Endothelial cell of umbilical vein (primary cell): Measurements from ENCODE around the gene HPSE2. TPM values are rescaled to one million over a fixed set of nuclear protein-coding genes. Genes with fewer than 3 reads are reported as not detected.

Source experiments
- BruUV-seq: library from RNA; stranded (reverse); fragments of 400-500 nt; replicated peaks from 2 replicates; lab custom pipeline; 2021; lab: Mats Ljungman, UMichigan
- CTCF ChIA-PET: fragments of 300-600, 350-600 bp; sonication (Branson Sonifier 250); formaldehyde crosslinking; loops from one replicate; lab custom pipeline; 2021; ENCODE audit warnings: antibody characterized with exemption, inconsistent platforms; lab: Charles Lee
- POLR2A ChIA-PET: fragments of 300-600, 350-600 bp; sonication (Branson Sonifier 250); formaldehyde crosslinking; loops from one replicate; lab custom pipeline; 2021; ENCODE audit warnings: antibody characterized with exemption, inconsistent platforms; lab: Charles Lee
- DNase-seq: peaks from one replicate; pipeline ENCODE4 v3.0.0-alpha.2; 2011; ENCODE audit warnings: low read depth, low spot score
- FAIRE-seq: peaks from 2 replicates; lab custom pipeline; 2011; peaks lifted over from hg19 to GRCh38; lab: Jason Lieb, UNC
- H2AFZ ChIP-seq: 2 replicates; pipeline ENCODE4 v1.6.0; 2012; ENCODE audit warnings: low read depth, low read length, control low read depth, inconsistent platforms
- H3K27ac ChIP-seq: 2 replicates; pipeline ENCODE4 v1.5.1; 2011; ENCODE audit warnings: low read depth, mild to moderate bottlenecking, control low read depth, low read length, moderate library complexity; ENCODE audit not compliant: insufficient read depth
- H3K27me3 ChIP-seq, 2 experiments: 2 replicates each; pipeline versions ENCODE4 v1.6.0 to v1.6.1; 2011; ENCODE audit warnings: low read length in 2 of 2, mixed read lengths in 1 of 2; ENCODE audit not compliant: control insufficient read depth in 2 of 2, insufficient read depth in 2 of 2
- H3K36me3 ChIP-seq, 2 experiments: 2 replicates in 1 of 2; 3 replicates in 1 of 2; pipeline ENCODE4 v1.5.1; 2011; ENCODE audit warnings: low read length in 2 of 2, mild to moderate bottlenecking in 1 of 2, moderate library complexity in 1 of 2; ENCODE audit not compliant: control insufficient read depth in 2 of 2, insufficient read depth in 2 of 2; ENCODE audit errors: extremely low read depth in 1 of 2
- H3K4me1 ChIP-seq: 3 replicates; pipeline ENCODE4 v1.5.1; 2011; ENCODE audit warnings: mild to moderate bottlenecking, low read length; ENCODE audit not compliant: control insufficient read depth, insufficient read depth; ENCODE audit errors: extremely low read depth
- H3K4me2 ChIP-seq: 2 replicates; pipeline ENCODE4 v1.6.1; 2011; ENCODE audit warnings: low read length, control low read depth, mixed read lengths; ENCODE audit not compliant: insufficient read depth
- H3K4me3 ChIP-seq, 3 experiments: fragments of 200-600 bp in 1 of 3; sonication (generic), shearing (Covaris generic) in 1 of 3; replicated peaks in 1 of 3; 2 replicates each; pipeline ENCODE4 v1.5.1; 2011 to 2016; ENCODE audit warnings: control low read depth in 3 of 3, low read length in 3 of 3, mild to moderate bottlenecking in 2 of 3, inconsistent platforms in 1 of 3, low read depth in 1 of 3, moderate library complexity in 1 of 3; ENCODE audit not compliant: insufficient read depth in 1 of 3
- H3K79me2 ChIP-seq: 2 replicates; pipeline ENCODE4 v1.6.0; 2012; ENCODE audit warnings: low read length, inconsistent platforms; ENCODE audit not compliant: control insufficient read depth, insufficient read depth
- H3K9ac ChIP-seq: replicated peaks from 2 replicates; pipeline ENCODE3; 2011; ENCODE audit warnings: low read length, control low read depth; ENCODE audit not compliant: insufficient read depth; ENCODE audit errors: extremely low read depth
- H3K9me1 ChIP-seq: replicated peaks from 3 replicates; pipeline ENCODE4 v1.6.0; 2011; ENCODE audit warnings: mild to moderate bottlenecking, low read length; ENCODE audit not compliant: control insufficient read depth, insufficient read depth; ENCODE audit errors: extremely low read depth
- H3K9me3 ChIP-seq: replicated peaks from 2 replicates; pipeline ENCODE4 v1.5.1; 2012; ENCODE audit warnings: low read length, inconsistent platforms; ENCODE audit not compliant: control insufficient read depth, insufficient read depth
- H4K20me1 ChIP-seq: replicated peaks from 2 replicates; pipeline ENCODE3; 2011; ENCODE audit warnings: mild to moderate bottlenecking, low read length; ENCODE audit not compliant: control insufficient read depth, insufficient read depth; ENCODE audit errors: extremely low read depth
- EZH2 ChIP-seq: IDR thresholded peaks from 2 replicates; pipeline ENCODE4 v1.6.1; 2012; ENCODE audit warnings: borderline replicate concordance, low read depth, mild to moderate bottlenecking, moderate library complexity, low read length, inconsistent platforms; ENCODE audit not compliant: severe bottlenecking
- FOS ChIP-seq: IDR thresholded peaks from 2 replicates; pipeline ENCODE4 v1.6.1; 2011; ENCODE audit warnings: mild to moderate bottlenecking, low read length, moderate library complexity, borderline replicate concordance; ENCODE audit not compliant: insufficient read depth
- GATA2 ChIP-seq: IDR thresholded peaks from 2 replicates; pipeline ENCODE4 v1.7.0; 2011; ENCODE audit warnings: low read depth, mild to moderate bottlenecking, moderate library complexity, mixed read lengths, low read length; ENCODE audit not compliant: insufficient read length, insufficient read depth
- JUN ChIP-seq: IDR thresholded peaks from 2 replicates; pipeline ENCODE4 v1.6.1; 2011; ENCODE audit warnings: borderline replicate concordance, low read depth; ENCODE audit not compliant: insufficient read length, insufficient read depth
- MAX ChIP-seq: IDR thresholded peaks from 2 replicates; pipeline ENCODE4 v1.6.1; 2011; ENCODE audit not compliant: insufficient read depth, insufficient read length
- MYC ChIP-seq: IDR thresholded peaks from one replicate; pipeline ENCODE4 v1.6.1; 2011; ENCODE audit warnings: mild to moderate bottlenecking, low read depth, low read length
- POLR2A ChIP-seq: IDR thresholded peaks from 2 replicates; pipeline ENCODE4 v1.6.1; 2012; ENCODE audit warnings: low read depth, mild to moderate bottlenecking, control low read depth, low read length
- POLR2AphosphoS5 ChIP-seq: IDR thresholded peaks from 2 replicates; pipeline ENCODE4 v1.6.1; 2012; ENCODE audit warnings: low read depth, mild to moderate bottlenecking, control low read depth, low read length, moderate library complexity; ENCODE audit not compliant: insufficient read depth
- dilution Hi-C: fragments of 300-500 bp; cut with MboI; formaldehyde crosslinking; loops from one replicate; pipeline ENCODE4 v1.15.0; 2019; ENCODE audit warnings: low sequenced_read_pairs; ENCODE audit not compliant: extremely low pct_ligation_motif_present
- intact Hi-C: fragments of 100-400 bp; cut with micrococcal nuclease; formaldehyde crosslinking; loops from one replicate; pipeline ENCODE4 v1.10.0; 2022
- polyA plus RNA-seq, 4 experiments: library from polyadenylated mRNA; depleted of rRNA in 3 of 4; stranded (reverse) in 3 of 4; unstranded in 1 of 4; fragments of >200 nt; gene quantifications; 2 replicates each; pipeline versions ENCODE4 v1.2.1 to v1.2.3, GENCODE V29; 2011 to 2012; ENCODE audit warnings: missing spikeins in 1 of 4
- total RNA-seq: library from RNA; stranded (reverse); gene quantifications from 2 replicates; pipeline ENCODE4 v1.2.3, GENCODE V29; 2021
- TF ChIP-seq, protein P1 (sequence below), 2 donors: IDR thresholded peaks; 1 replicate in 1 of 2; 2 replicates in 1 of 2; pipeline ENCODE4 v1.5.1; 2011; ENCODE audit warnings: low read length in 2 of 2, mild to moderate bottlenecking in 2 of 2, moderate library complexity in 2 of 2, control low read depth in 1 of 2, inconsistent platforms in 1 of 2, low read depth in 1 of 2; ENCODE audit not compliant: insufficient read depth in 1 of 2; ENCODE audit errors: extremely low read depth in 1 of 2

Gene HPSE2
- total and polyA plus RNA-seq, 2 donors (not counting 3 experiments of a cell fraction or from before 2014, with no cell fraction given): not detected

DNA sequence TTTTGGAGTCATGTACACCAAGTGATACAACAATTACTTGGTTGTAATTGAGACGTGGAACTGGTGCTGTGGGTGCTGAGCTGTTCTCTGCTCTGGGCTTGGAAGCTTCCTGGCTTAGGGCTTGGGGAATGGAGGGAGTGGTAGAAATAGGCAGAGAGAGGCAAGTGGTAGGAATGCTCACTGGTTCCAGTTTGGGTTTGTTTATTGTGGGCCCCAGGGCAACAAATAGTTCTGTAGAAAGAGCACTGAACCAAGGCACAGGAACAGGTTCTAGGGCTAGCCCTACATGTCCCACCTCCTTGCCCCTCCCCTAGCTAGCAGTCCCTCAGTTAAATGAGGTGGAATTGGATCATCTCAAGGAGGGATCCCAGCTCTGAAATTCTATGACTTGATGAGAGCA, 622.2 kb downstream of the HPSE2 start:
- Histone ChIP-seq H2AFZ (no peak overlapping the region), H3K36me3 (no peaks in the 10 kb centered on the region), H3K4me2 (no peak overlapping the region), H3K9me3 (no peaks in the 10 kb centered on the region), H4K20me1 (no peaks in the 10 kb centered on the region), H3K9me1 (no peaks in the 10 kb centered on the region), H3K9ac (no peak overlapping the region), H3K79me2 (no peaks in the 10 kb centered on the region), H3K27me3 (no peaks in the 10 kb centered on the region), H3K4me3 (no peak overlapping the region), H3K4me1 (no peaks in the 10 kb centered on the region), H3K27ac (no peak overlapping the region)
- ChIA-PET CTCF (no interaction called here), POLR2A (no interaction called here)
- FAIRE-seq (no peak), DNase-seq (no peak)
- no peak for TF ChIP-seq POLR2AphosphoS5
- no peak for TF ChIP-seq POLR2A
- TF ChIP-seq EZH2: no peak
- TF ChIP-seq, protein P1, sequence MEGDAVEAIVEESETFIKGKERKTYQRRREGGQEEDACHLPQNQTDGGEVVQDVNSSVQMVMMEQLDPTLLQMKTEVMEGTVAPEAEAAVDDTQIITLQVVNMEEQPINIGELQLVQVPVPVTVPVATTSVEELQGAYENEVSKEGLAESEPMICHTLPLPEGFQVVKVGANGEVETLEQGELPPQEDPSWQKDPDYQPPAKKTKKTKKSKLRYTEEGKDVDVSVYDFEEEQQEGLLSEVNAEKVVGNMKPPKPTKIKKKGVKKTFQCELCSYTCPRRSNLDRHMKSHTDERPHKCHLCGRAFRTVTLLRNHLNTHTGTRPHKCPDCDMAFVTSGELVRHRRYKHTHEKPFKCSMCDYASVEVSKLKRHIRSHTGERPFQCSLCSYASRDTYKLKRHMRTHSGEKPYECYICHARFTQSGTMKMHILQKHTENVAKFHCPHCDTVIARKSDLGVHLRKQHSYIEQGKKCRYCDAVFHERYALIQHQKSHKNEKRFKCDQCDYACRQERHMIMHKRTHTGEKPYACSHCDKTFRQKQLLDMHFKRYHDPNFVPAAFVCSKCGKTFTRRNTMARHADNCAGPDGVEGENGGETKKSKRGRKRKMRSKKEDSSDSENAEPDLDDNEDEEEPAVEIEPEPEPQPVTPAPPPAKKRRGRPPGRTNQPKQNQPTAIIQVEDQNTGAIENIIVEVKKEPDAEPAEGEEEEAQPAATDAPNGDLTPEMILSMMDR (IDR thresholded peaks at IDR 0.05; ENCODE audit: extremely low read depth in 1 of 2, insufficient read depth in 1 of 2, low read depth in 1 of 2, low read length in 2 of 2): no peak
- no peak for TF ChIP-seq JUN
- TF ChIP-seq FOS: no peak
- TF ChIP-seq GATA2: no peak
- no peak for TF ChIP-seq MAX
- TF ChIP-seq MYC: no peak
- intact Hi-C loops: no loop called here
- dilution Hi-C loops: no loop called here
- no TSS peak for BruUV-seq
